GM18526 (cell line): Measurements from ENCODE around the gene ADAMTS9.

ENCODE experiments used
- POLR2A ChIP-seq: IDR thresholded peaks from 3 replicates; pipeline ENCODE4 v1.6.1; 2011; ENCODE audit not compliant: insufficient read length; ENCODE audit errors: extremely low read depth

Gene ADAMTS9

GRCh38 chr3:64651303-64651702 is 36.5 kb downstream of the ADAMTS9 start:
- no peak for TF ChIP-seq POLR2A

GRCh38 chr3:64650715-64651114 is 37.1 kb downstream of the ADAMTS9 start:
- TF ChIP-seq POLR2A: no peak

GRCh38 chr3:64650096-64650622 is 37.6 kb downstream of the ADAMTS9 start:
- TF ChIP-seq POLR2A: no peak

GRCh38 chr3:64648927-64649906 is 38.6 kb downstream of the ADAMTS9 start:
- TF ChIP-seq POLR2A: no peak

- no peak for TF ChIP-seq POLR2A
Measured at GRCh38 chr3:64647825-64648224, 40.0 kb downstream of the ADAMTS9 start.

- TF ChIP-seq POLR2A: no peak
Measured at GRCh38 chr3:64645243-64645642, 42.6 kb downstream of the ADAMTS9 start.

GRCh38 chr3:64644483-64644882 is 43.3 kb downstream of the ADAMTS9 start:
- TF ChIP-seq POLR2A: no peak

- no peak for TF ChIP-seq POLR2A
Measured at GRCh38 chr3:64642327-64643151, 45.3 kb downstream of the ADAMTS9 start.

GRCh38 chr3:64638981-64639481 is 48.8 kb downstream of the ADAMTS9 start:
- no peak for TF ChIP-seq POLR2A

GRCh38 chr3:64638511-64638910 is 49.3 kb downstream of the ADAMTS9 start:
- TF ChIP-seq POLR2A: no peak

- TF ChIP-seq POLR2A: no peak
Measured at GRCh38 chr3:64634417-64634816, 53.4 kb downstream of the ADAMTS9 start.

- TF ChIP-seq POLR2A: no peak
Measured at GRCh38 chr3:64631951-64632350, 55.8 kb downstream of the ADAMTS9 start.

GRCh38 chr3:64627471-64628321 is 60.1 kb downstream of the ADAMTS9 start:
- TF ChIP-seq POLR2A: no peak

- TF ChIP-seq POLR2A: no peak
Measured at GRCh38 chr3:64627042-64627441, 60.8 kb downstream of the ADAMTS9 start.
